Measurements from ENCODE around the gene ZNF22. TPM values are rescaled to one million over a fixed set of nuclear protein-coding genes. Genes with fewer than 3 reads are reported as not detected.

Gene ZNF22
- total RNA-seq, 6 donors from 2014 or later: 8.4 to 26.9 (median 18.4) TPM

DNA sequence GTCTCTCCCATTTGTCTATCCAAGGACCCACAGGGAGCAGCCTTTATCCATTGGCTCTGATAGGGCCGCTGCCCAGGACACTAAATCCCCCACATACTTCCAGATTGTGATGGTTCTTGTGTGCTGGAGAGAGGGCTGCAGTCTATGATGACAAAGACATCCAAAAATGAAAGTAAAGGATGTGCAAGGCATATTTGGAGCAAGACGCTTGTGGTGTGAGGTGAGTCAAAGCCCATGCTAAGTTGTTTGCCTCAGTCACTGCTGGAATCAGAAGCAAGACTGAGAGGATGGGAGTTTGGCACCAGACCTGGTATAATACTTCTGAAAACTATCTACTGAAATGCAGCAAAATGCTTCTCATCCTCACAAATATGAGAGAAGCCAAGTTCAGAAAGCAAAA is 22.7 kb downstream of the ZNF22 start:
- WGBS, 2 donors: 87 to 91% methylated on average over 2 of the region's 2 CpGs
- H3K36me3 ChIP-seq: no peaks in the 10 kb centered on the region
- no peaks in the 10 kb centered on the region for H3K27me3 ChIP-seq
- ATAC-seq (ENCODE audit: low FRiP score in 2 of 2) (no peak), DNase-seq (no peak)
- no peak overlapping the region for H3K4me3 ChIP-seq
- no peak overlapping the region for H3K27ac ChIP-seq
- TF ChIP-seq POLR2AphosphoS5 (IDR thresholded peaks at IDR 0.05) (no peak), EP300 (IDR thresholded peaks at IDR 0.05) (no peak), POLR2A (IDR thresholded peaks at IDR 0.05) (no peak)
- TF ChIP-seq, protein P1, sequence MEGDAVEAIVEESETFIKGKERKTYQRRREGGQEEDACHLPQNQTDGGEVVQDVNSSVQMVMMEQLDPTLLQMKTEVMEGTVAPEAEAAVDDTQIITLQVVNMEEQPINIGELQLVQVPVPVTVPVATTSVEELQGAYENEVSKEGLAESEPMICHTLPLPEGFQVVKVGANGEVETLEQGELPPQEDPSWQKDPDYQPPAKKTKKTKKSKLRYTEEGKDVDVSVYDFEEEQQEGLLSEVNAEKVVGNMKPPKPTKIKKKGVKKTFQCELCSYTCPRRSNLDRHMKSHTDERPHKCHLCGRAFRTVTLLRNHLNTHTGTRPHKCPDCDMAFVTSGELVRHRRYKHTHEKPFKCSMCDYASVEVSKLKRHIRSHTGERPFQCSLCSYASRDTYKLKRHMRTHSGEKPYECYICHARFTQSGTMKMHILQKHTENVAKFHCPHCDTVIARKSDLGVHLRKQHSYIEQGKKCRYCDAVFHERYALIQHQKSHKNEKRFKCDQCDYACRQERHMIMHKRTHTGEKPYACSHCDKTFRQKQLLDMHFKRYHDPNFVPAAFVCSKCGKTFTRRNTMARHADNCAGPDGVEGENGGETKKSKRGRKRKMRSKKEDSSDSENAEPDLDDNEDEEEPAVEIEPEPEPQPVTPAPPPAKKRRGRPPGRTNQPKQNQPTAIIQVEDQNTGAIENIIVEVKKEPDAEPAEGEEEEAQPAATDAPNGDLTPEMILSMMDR (IDR thresholded peaks at IDR 0.05): no peak
- no peaks in the 10 kb centered on the region for H3K4me1 ChIP-seq
- no peaks in the 10 kb centered on the region for H3K9me3 ChIP-seq

DNA sequence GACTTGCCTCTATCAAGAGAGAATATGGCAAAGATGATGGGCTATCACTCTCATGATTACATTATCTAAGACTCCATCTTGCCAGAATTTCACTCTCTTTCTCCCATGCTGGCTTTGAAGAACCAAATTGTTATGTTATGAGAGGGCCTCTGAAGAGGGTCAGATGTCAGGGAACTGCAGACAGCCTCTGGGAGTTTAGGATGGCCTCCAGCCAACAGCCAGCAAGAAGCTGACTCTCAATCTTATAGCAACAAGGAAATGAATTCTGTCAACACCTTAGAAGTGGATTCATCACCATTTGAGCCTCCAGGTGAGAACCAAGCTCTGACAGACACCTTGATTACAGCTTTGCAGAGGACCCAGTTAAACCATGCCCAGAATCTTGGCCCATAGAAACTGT is 33.6 kb downstream of the ZNF22 start:
- peaks cover 0 to 8% (median 4%) of the 10 kb centered on the region in 4 donors for H3K9me3 ChIP-seq
- DNase-seq (no peak), ATAC-seq (ENCODE audit: low FRiP score in 2 of 2) (no peak)
- no peaks in the 10 kb centered on the region for H3K36me3 ChIP-seq
- no peak overlapping the region for H3K4me3 ChIP-seq
- TF ChIP-seq, protein P1 (IDR thresholded peaks at IDR 0.05): no peak
- TF ChIP-seq EP300 (IDR thresholded peaks at IDR 0.05) (no peak), POLR2A (IDR thresholded peaks at IDR 0.05) (no peak), POLR2AphosphoS5 (IDR thresholded peaks at IDR 0.05) (no peak)
- H3K27me3 ChIP-seq: no peaks in the 10 kb centered on the region
- no peak overlapping the region for H3K27ac ChIP-seq
- no peaks in the 10 kb centered on the region for H3K4me1 ChIP-seq

DNA sequence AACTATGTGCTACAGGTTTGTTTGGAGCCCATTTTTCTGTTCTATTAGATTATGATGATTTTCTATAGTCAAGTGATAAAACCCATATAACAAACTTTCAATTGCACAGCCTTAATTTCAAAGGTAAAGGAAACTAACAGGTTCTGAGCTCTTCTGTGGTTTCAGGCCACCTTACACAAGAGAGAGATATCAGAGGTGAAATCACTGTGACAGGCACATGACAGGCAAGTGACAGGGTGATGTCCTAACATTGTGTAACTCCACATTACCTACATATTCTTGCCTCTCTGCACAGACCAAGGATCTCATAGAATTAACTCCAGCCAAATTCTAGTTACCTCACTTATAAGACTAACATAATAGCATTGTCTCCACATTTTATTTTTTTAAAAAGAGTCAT is 35.0 kb downstream of the ZNF22 start:
- H3K9me3 ChIP-seq: peaks cover 0 to 5% (median 0%) of the 10 kb centered on the region in 4 donors
- H3K4me1 ChIP-seq: no peaks in the 10 kb centered on the region
- no peak overlapping the region for H3K27ac ChIP-seq
- no peaks in the 10 kb centered on the region for H3K27me3 ChIP-seq
- H3K4me3 ChIP-seq: no peak overlapping the region
- ATAC-seq (ENCODE audit: low FRiP score in 2 of 2) (no peak), DNase-seq (no peak)
- no peaks in the 10 kb centered on the region for H3K36me3 ChIP-seq
- TF ChIP-seq POLR2A (IDR thresholded peaks at IDR 0.05): no peak
- TF ChIP-seq EP300 (IDR thresholded peaks at IDR 0.05): no peak
- TF ChIP-seq, protein P1 (IDR thresholded peaks at IDR 0.05): no peak
- TF ChIP-seq POLR2AphosphoS5 (IDR thresholded peaks at IDR 0.05): no peak

DNA sequence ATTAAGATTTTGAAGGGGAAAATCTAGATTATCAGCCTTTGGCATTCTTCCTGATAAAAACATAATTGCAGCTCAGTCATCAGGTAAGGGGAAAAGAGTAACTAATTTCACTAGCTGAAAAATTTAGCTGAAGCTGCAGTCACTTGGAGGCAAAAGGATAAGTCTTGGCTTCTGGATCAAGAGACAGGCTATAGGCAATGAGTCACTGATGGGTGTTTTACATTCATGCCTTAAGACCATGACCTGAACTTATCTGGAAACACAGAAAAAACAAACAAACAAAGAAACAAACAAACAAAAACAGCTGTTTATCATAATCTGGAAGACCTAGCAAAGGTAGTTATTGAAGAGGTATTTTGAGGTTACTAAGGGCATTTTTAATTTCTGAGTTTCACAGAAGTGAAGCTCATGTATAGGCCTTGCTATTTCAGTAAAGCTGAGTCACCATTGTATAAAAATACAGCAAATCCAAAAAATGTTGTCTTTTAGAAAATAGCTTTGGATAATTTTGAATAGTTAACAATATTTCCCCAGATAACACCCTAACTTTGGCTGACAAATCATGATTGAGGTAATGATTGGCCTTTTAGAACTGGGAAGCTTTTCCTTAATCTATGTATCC is 40.3 kb downstream of the ZNF22 start:
- DNase-seq (no peak), ATAC-seq (ENCODE audit: low FRiP score in 2 of 2) (no peak)
- H3K4me3 ChIP-seq: no peak overlapping the region
- no peaks in the 10 kb centered on the region for H3K27me3 ChIP-seq
- H3K4me1 ChIP-seq: no peaks in the 10 kb centered on the region
- no peaks in the 10 kb centered on the region for H3K36me3 ChIP-seq
- no peak overlapping the region for H3K27ac ChIP-seq
- TF ChIP-seq EP300 (IDR thresholded peaks at IDR 0.05) (no peak), POLR2A (IDR thresholded peaks at IDR 0.05) (no peak), POLR2AphosphoS5 (IDR thresholded peaks at IDR 0.05) (no peak)
- TF ChIP-seq, protein P1 (IDR thresholded peaks at IDR 0.05): no peak
- H3K9me3 ChIP-seq: no peaks in the 10 kb centered on the region

DNA sequence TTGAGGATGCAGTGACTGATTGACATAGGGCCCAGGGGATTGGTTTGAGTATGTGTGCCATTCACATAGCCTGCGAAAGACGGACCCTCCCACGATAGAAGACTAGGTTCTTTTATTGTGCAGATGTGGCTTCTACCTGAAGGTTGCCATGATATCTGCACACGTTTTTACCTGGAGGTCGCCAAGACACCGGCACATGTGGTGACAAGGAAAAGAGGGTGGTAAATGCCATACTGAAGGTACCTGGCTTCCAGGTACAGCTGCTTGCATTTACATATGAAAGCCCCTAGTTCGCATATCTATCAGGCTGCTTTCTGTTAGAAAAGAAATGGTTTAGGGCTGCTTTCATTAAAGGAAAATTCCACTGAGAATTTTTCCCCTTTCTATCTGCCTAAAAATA is 43.6 kb downstream of the ZNF22 start:
- 56 to 68% methylated on average over 7 of the region's 7 CpGs for WGBS, 2 donors
- Histone ChIP-seq H3K27ac (no peak overlapping the region), H3K36me3 (no peaks in the 10 kb centered on the region), H3K4me1 (no peaks in the 10 kb centered on the region), H3K27me3 (no peaks in the 10 kb centered on the region), H3K4me3 (no peak overlapping the region), H3K9me3 (no peaks in the 10 kb centered on the region)
- TF ChIP-seq POLR2AphosphoS5 (IDR thresholded peaks at IDR 0.05) (no peak), POLR2A (IDR thresholded peaks at IDR 0.05) (no peak), EP300 (IDR thresholded peaks at IDR 0.05) (no peak)
- TF ChIP-seq, protein P1 (IDR thresholded peaks at IDR 0.05): no peak
- DNase-seq (no peak), ATAC-seq (ENCODE audit: low FRiP score in 2 of 2) (no peak)
